GM12873 (cell line): Measurements from ENCODE around the gene FUBP1.
A peak's percentile ranks its signal among the peaks of the same experiment; 100 is the strongest.

Source experiments
- CTCF ChIP-seq: IDR thresholded peaks from 2 replicates; pipeline ENCODE4 v1.5.1; 2012; ENCODE audit warnings: low read depth, mild to moderate bottlenecking, moderate library complexity, low read length, control low read depth; ENCODE audit not compliant: insufficient read depth; ENCODE audit errors: missing control alignments

Gene FUBP1

GRCh38 chr1:77951328-77951727 lies 27.5 kb downstream of the FUBP1 start:
- no peak for TF ChIP-seq CTCF

- TF ChIP-seq CTCF: no peak
Measured at GRCh38 chr1:77950873-77951272, 28.0 kb downstream of the FUBP1 start.

- TF ChIP-seq CTCF: peak; percentile 12
Measured at GRCh38 chr1:77948841-77949424, 29.9 kb downstream of the FUBP1 start.

GRCh38 chr1:77945345-77945744 lies 33.5 kb downstream of the FUBP1 start:
- TF ChIP-seq CTCF: no peak

- TF ChIP-seq CTCF: no peak
Measured at GRCh38 chr1:77942400-77943140, 36.3 kb downstream of the FUBP1 start.

- no peak for TF ChIP-seq CTCF
Measured at GRCh38 chr1:77940921-77941570, 37.8 kb downstream of the FUBP1 start.

GRCh38 chr1:77938651-77939050 lies 40.2 kb downstream of the FUBP1 start:
- TF ChIP-seq CTCF: no peak
